Stimulated activated CD4-positive, alpha-beta T cell treated with anti-CD3 and anti-CD28 coated beads, TNF-alpha, amount 100 ng/mL, for 24 hours (primary cell): ENCODE results near the gene TBX5.
"Not testable (repeated sequence)": the region's sequence is repeated elsewhere in the genome, so short reads cannot be mapped to it uniquely, and the experiment has no call there.

Source experiments
- DNase-seq, 3 experiments: peaks; one replicate each; pipeline ENCODE4 v3.0.0-alpha.2; 2020; ENCODE audit warnings: low read depth in 3 of 3

The TBX5 gene

GRCh38 chr12:114384739-114385138 is 21.2 kb downstream of the TBX5 start:
- no peak for DNase-seq

- no peak for DNase-seq
Measured at GRCh38 chr12:114381177-114381576, 24.8 kb downstream of the TBX5 start.

- DNase-seq: no peak
Measured at GRCh38 chr12:114371733-114372132, 34.2 kb downstream of the TBX5 start.

- DNase-seq: no peak
Measured at GRCh38 chr12:114371250-114371649, 34.7 kb downstream of the TBX5 start.

GRCh38 chr12:114368685-114369452 is 37.1 kb downstream of the TBX5 start:
- no peak for DNase-seq

- DNase-seq: no peak
Measured at GRCh38 chr12:114361992-114362391, 44.0 kb downstream of the TBX5 start.

GRCh38 chr12:114361545-114361944 is 44.4 kb downstream of the TBX5 start:
- DNase-seq: no peak

GRCh38 chr12:114360485-114360884 is 45.5 kb downstream of the TBX5 start:
- DNase-seq: no peak

GRCh38 chr12:114355389-114356088 is 50.4 kb downstream of the TBX5 start:
- no peak for DNase-seq

- not testable (repeated sequence) for DNase-seq
Measured at GRCh38 chr12:114349239-114349638, 56.7 kb downstream of the TBX5 start.

GRCh38 chr12:114347861-114348260 is 58.1 kb downstream of the TBX5 start:
- no peak for DNase-seq

- no peak for DNase-seq
Measured at GRCh38 chr12:114344831-114345230, 61.1 kb downstream of the TBX5 start.

GRCh38 chr12:114344303-114344663 is 61.7 kb downstream of the TBX5 start:
- DNase-seq: no peak

GRCh38 chr12:114343585-114344302 is 62.2 kb downstream of the TBX5 start:
- DNase-seq: no peak

- DNase-seq: no peak
Measured at GRCh38 chr12:114342656-114343055, 63.3 kb downstream of the TBX5 start.

- no peak for DNase-seq
Measured at GRCh38 chr12:114341635-114342034, 64.3 kb downstream of the TBX5 start.

GRCh38 chr12:114340231-114340630 is 65.7 kb downstream of the TBX5 start:
- no peak for DNase-seq

- DNase-seq: no peak
Measured at GRCh38 chr12:114339626-114340025, 66.3 kb downstream of the TBX5 start.

- DNase-seq: no peak
Measured at GRCh38 chr12:114335607-114336006, 70.3 kb downstream of the TBX5 start.

- DNase-seq: no peak
Measured at GRCh38 chr12:114334395-114334794, 71.5 kb downstream of the TBX5 start.

- no peak for DNase-seq
Measured at GRCh38 chr12:114328292-114328691, 77.7 kb downstream of the TBX5 start.

- no peak for DNase-seq
Measured at GRCh38 chr12:114327765-114328164, 78.2 kb downstream of the TBX5 start.

- no peak for DNase-seq
Measured at GRCh38 chr12:114321524-114321923, 84.4 kb downstream of the TBX5 start.
